ENCODE results near the gene CDC42BPB.
A peak's percentile ranks its signal among the peaks of the same experiment; 100 is the strongest.

The CDC42BPB gene

DNA sequence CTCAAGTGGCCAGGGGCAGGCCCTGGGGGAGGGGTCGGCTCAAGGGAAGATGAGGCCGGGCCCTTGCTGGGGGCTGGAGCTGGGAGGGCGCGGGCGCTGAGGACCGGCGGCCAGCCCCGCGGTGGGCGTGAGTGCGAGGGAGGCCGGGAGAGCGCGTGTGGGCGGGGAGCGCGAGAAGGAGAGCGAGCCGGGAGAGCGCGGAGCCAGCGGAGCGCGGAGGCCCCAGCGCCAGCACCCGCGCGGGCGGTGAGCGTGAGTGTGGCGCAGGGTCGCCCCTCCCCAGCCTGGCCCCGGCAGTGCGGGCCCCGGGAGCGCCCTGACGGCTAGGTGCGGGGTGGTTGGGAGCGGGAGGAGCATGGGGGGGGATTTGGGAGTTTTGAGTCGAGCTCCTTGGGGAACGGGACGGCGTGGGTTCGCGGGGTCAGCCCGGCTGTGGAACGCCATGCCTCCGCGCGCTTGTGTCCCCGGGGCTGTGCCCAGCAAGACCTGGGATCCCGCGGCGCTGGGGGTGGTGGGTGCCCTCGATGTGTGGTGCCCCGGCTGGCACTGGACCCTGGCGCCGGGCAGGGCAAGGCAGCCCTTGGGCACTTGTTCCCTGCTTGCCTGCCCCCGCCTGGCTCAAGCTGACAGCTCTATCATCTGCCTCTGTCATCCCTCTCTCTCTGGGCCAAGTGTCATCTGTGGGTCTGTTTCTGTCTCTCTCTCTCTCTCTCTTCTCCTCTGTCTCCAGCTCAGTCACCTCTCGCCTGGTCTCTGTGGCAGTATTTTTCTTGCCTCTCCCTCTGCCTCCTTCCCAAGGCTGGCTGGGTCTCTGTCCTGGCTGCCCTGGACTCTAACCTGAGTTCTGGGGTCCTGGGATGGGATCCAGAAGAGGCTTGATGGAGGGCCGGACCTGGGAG, 26.9 kb upstream of the CDC42BPB start, which contains the start of gene LBHD2:
TSS of gene LBHD2 (plus strand) at position 190 of the 899 bp plus-strand sequence. CDS start 1,803 bp downstream, outside the sequence.
- TF ChIP-seq, protein P1, sequence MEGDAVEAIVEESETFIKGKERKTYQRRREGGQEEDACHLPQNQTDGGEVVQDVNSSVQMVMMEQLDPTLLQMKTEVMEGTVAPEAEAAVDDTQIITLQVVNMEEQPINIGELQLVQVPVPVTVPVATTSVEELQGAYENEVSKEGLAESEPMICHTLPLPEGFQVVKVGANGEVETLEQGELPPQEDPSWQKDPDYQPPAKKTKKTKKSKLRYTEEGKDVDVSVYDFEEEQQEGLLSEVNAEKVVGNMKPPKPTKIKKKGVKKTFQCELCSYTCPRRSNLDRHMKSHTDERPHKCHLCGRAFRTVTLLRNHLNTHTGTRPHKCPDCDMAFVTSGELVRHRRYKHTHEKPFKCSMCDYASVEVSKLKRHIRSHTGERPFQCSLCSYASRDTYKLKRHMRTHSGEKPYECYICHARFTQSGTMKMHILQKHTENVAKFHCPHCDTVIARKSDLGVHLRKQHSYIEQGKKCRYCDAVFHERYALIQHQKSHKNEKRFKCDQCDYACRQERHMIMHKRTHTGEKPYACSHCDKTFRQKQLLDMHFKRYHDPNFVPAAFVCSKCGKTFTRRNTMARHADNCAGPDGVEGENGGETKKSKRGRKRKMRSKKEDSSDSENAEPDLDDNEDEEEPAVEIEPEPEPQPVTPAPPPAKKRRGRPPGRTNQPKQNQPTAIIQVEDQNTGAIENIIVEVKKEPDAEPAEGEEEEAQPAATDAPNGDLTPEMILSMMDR (IDR thresholded peaks at IDR 0.05), result no peak

DNA sequence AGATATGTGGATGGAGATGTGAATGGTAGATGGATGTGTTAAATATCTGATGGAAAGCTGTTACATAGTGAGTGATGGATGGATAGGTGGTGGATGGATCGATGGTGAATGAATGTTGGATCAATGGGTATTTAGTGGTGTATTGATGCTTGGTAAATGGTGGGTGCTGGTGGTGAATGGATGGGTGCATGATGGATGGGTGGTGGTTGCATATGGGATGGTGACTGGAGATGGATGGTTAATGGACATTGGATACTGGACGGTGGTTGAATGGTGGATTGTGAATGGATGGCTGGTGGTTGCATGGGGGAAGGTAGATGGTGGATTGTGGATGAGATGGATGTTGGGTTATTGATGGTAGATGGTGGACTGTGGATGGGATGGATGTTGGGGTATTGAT, 24.6 kb upstream of the CDC42BPB start:
- TF ChIP-seq, protein P1 (IDR thresholded peaks at IDR 0.05), result no peak

DNA sequence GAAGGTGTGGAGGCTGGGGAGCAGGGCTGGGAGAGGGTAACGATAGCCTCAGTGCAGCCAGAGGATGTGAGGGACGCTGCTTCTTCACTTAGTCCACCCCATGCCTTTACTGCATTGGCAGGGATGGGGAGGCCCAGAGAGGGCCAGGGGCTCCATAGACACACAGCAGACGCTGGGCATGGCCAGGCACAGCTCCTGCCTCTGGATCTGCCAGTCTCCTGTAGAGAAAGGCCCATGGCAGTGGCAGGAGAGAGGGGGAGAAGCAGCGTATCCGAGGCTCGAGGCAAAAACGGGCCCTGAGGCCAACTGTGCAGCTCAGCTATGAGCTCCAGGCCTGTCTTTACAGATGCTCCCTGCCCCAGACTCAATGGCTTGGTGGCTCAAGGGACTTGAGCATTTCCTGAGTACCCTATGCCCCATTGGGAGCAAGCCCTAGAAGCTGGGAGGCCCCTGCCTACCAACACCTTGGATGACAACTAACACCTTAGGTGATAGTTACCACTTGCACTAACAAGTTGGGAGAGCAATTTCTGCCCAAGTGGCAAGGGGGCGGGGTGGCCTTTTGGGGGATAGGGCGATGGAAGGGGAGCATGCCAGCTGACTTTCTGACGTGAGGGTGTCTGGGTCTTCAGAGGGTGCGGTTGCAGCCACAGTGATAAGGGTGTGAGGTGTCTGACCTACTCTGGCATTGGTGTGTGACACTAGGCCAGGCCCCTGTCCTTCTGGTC, 21.7 kb upstream of the CDC42BPB start:
- TF ChIP-seq, protein P1 (IDR thresholded peaks at IDR 0.05), result no peak

DNA sequence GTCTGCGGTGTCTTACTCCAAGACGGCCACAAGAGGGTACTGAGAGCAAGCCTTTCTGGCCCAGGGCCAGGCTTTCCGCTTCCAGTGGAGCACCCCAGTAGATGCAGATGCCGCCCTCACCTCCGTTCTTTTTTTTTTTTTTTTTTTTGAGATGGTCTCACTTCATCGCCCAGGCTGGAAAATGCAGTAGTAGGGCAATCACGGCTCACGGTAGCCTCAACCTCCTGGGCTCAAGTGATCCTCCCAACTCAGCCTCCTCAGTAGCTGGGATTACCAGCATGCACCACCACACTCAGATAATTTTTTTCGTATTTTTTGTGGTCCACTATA, 21.0 kb upstream of the CDC42BPB start:
- TF ChIP-seq, protein P1 (IDR thresholded peaks at IDR 0.05), result peak; percentile 67

DNA sequence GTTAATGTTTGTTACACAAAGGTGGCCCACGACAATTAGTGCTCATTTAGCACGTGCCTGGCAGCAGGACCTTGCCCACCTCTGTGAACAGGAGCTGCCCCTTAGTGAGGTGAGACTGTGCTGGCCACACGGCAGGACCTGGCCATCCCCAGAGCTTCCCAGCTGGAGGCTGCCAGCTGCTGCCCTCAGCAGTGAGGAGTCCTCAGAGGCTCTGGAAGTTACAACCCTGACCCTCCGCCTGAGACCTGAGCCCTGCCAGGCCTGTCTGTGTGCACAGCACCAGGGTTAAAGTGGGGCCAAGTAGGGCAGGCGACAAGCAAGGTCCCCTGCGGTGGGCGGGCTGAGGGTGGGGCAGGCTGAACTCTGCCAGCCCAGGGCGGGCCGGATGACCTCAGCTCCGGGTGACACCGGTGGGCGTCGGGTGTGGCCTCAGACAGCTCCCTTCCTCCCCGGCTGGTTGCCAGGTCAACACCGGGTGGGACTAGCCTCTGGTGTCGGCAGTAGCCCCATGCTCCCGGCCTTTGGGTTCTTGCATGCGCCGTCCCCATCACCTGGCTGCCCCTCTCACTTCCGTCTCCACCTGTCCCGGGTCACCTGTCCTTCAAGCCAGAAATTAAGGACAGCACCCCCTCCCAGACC, 17.5 kb upstream of the CDC42BPB start:
- TF ChIP-seq, protein P1 (IDR thresholded peaks at IDR 0.05), result no peak

DNA sequence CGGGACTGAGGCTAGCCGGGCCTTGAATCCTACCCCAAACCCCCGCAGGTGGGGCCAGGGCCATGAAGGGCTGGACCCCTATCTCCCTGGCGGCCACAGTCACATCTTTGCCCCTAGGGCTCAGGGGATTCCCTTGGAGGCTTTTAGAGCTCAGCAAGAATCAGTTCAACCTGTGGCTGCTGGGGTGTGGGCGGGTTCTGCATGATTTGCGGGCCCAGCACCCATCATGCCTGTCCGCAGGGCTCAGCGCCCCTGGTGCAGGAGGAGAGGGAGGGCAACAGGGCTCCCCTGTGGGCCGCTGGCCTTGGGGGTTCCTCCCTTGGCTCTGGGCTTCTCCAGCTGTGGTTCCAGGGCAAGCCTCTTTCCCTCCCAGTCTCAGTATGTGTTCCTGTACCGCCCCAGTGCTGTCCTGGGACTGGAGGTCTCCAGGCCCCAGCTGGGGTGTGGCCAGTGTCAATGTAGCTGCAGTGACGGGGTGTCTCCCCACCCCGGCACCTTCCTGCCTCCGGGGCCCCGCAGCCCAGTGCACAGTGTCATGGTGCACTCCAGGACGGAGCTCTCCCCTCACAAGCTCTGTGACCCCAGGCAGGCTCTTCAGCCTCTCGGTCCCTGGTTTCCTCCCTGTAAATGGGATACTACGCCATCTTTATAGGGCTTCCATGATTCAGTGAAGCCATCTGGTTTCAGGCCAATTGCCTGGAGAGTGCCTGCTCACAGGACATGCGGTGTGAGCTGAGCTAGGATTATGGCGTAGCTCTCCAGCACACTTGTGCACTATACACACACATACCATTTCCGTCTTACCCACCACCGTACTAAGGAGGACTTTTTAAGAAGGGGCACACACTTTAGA, 16.8 kb upstream of the CDC42BPB start:
- TF ChIP-seq, protein P1 (IDR thresholded peaks at IDR 0.05), result no peak

All from LNCAP (cell line).